ENCODE results near the gene THUMPD1.
"Not testable (repeated sequence)": the region's sequence is repeated elsewhere in the genome, so short reads cannot be mapped to it uniquely, and the experiment has no call there.

The THUMPD1 gene

GRCh38 chr16:20741554-20742285 lies at the start of gene THUMPD1:
THUMPD1 (minus strand) TSS chr16:20741818; CDS start chr16:20741739, 79 bp downstream.
- DNase-seq, result peak; percentile 88 to 96

GRCh38 chr16:20789130-20789529 lies 47.5 kb upstream of the THUMPD1 start:
- no peak for DNase-seq

- no peak for DNase-seq
These were observed 42.6 kb upstream of the THUMPD1 start for GRCh38 chr16:20784204-20784603.

- no peak for DNase-seq
These were observed 40.9 kb upstream of the THUMPD1 start for GRCh38 chr16:20782470-20782869.

- DNase-seq, result no peak
These were observed 40.1 kb upstream of the THUMPD1 start for GRCh38 chr16:20781697-20782096.

- DNase-seq, result peak; percentile 43 to 79
These were observed 33.2 kb upstream of the THUMPD1 start for GRCh38 chr16:20774703-20775362.

- no peak for DNase-seq
These were observed 32.1 kb upstream of the THUMPD1 start for GRCh38 chr16:20773679-20774078.

- DNase-seq, result no peak
These were observed 27.2 kb upstream of the THUMPD1 start for GRCh38 chr16:20768818-20769217.

- DNase-seq, result no peak
These were observed 26.5 kb upstream of the THUMPD1 start for GRCh38 chr16:20768121-20768520.

- DNase-seq, result no peak
These were observed 26.0 kb upstream of the THUMPD1 start for GRCh38 chr16:20767577-20767976.

- no peak for DNase-seq
These were observed 24.7 kb upstream of the THUMPD1 start for GRCh38 chr16:20766294-20766693.

- DNase-seq, result no peak
These were observed 24.1 kb upstream of the THUMPD1 start for GRCh38 chr16:20765732-20766131.

- DNase-seq, result not testable (repeated sequence)
These were observed 22.8 kb upstream of the THUMPD1 start for GRCh38 chr16:20764448-20764847.

- peak in 1 of 2 experiments; percentile 0 for DNase-seq
These were observed 22.0 kb upstream of the THUMPD1 start, which contains the start of gene ACSM3 for GRCh38 chr16:20763461-20764232. ACSM3 (plus strand) TSS chr16:20764014; CDS start chr16:20770035, 6,021 bp downstream.

- no peak for DNase-seq
These were observed 20.9 kb upstream of the THUMPD1 start for GRCh38 chr16:20762404-20763123.

GRCh38 chr16:20761175-20761574 lies 19.6 kb upstream of the THUMPD1 start:
- DNase-seq, result no peak

- DNase-seq, result no peak
These were observed 18.7 kb upstream of the THUMPD1 start for GRCh38 chr16:20760346-20760745.

- DNase-seq, result not testable (repeated sequence)
These were observed 14.2 kb upstream of the THUMPD1 start for GRCh38 chr16:20755799-20756198.

GRCh38 chr16:20755238-20755637 lies 13.6 kb upstream of the THUMPD1 start:
- DNase-seq, result no peak

GRCh38 chr16:20753727-20754126 lies 12.1 kb upstream of the THUMPD1 start:
- DNase-seq, result no peak

GRCh38 chr16:20750558-20750957 lies 8.9 kb upstream of the THUMPD1 start:
- DNase-seq, result no peak

- DNase-seq, result no peak
These were observed 7.9 kb upstream of the THUMPD1 start for GRCh38 chr16:20749474-20749873.
